ENCODE results near the gene SYT7.
A peak's percentile ranks its signal among the peaks of the same experiment; 100 is the strongest.

SYT7 gene

DNA sequence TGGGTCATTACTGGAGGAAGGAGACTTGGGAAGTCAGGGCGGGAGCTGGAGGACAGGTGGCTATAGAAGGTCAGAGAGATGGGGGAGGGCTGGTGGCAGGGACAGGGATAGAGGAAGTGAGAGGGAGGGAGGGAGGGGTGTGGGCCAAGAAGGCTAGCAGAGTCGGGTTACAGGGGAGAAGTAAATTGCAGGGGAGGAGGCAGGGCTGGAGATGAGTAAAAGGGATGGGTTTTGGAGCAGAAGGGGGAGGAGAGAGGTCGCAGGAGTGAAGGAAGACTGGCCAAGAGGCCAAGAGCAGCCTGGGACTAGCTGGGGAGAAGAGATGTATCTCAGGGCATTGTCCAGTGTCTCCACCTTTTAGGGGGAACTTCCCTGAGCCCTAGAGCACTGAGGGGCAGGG lies 39.3 kb downstream of the SYT7 start:
- TF ChIP-seq, protein P1, sequence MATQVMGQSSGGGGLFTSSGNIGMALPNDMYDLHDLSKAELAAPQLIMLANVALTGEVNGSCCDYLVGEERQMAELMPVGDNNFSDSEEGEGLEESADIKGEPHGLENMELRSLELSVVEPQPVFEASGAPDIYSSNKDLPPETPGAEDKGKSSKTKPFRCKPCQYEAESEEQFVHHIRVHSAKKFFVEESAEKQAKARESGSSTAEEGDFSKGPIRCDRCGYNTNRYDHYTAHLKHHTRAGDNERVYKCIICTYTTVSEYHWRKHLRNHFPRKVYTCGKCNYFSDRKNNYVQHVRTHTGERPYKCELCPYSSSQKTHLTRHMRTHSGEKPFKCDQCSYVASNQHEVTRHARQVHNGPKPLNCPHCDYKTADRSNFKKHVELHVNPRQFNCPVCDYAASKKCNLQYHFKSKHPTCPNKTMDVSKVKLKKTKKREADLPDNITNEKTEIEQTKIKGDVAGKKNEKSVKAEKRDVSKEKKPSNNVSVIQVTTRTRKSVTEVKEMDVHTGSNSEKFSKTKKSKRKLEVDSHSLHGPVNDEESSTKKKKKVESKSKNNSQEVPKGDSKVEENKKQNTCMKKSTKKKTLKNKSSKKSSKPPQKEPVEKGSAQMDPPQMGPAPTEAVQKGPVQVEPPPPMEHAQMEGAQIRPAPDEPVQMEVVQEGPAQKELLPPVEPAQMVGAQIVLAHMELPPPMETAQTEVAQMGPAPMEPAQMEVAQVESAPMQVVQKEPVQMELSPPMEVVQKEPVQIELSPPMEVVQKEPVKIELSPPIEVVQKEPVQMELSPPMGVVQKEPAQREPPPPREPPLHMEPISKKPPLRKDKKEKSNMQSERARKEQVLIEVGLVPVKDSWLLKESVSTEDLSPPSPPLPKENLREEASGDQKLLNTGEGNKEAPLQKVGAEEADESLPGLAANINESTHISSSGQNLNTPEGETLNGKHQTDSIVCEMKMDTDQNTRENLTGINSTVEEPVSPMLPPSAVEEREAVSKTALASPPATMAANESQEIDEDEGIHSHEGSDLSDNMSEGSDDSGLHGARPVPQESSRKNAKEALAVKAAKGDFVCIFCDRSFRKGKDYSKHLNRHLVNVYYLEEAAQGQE (IDR thresholded peaks at IDR 0.05; ENCODE audit: insufficient read depth in 1 of 2, low read depth in 2 of 2, low read length in 2 of 2) = 0 out of 4 replicates have a peak, but pooled peaks of 1 of the 2 experiments have one; percentile 30
- no peak for TF ChIP-seq SIN3A (IDR thresholded peaks at IDR 0.05; ENCODE audit: borderline replicate concordance, insufficient read depth, low read length)
- no peak for TF ChIP-seq FOXP2 (optimal IDR thresholded peaks at IDR 0.05; ENCODE audit: borderline replicate concordance, extremely low read depth, extremely low read length, insufficient read depth)
- TF ChIP-seq POLR2AphosphoS5 (IDR thresholded peaks at IDR 0.05; ENCODE audit: low read depth, low read length) = peak; percentile 30; the same call in 1 of the 2 replicates
- no peak for TF ChIP-seq TAF1 (IDR thresholded peaks at IDR 0.05; ENCODE audit: borderline replicate concordance, insufficient read depth, low read length)

DNA sequence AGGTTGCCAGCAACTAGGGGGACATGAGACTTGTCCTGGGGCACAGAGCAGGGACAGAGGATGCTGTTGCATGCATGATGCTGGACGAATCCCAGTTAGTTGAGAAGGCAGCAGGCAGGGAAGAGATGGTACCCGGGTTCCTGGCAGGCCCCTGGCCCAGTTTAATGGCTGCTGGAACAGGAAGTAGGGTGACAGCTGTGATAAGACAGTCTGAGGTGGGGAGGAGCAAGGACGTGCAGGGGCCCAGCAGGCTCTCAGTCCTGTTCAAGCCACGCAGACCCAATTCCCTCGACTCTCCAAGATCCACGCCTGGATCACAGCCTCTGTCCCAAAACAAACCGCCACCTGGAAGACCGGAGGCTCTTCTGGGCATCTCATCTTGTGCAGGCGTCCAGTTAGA lies 40.3 kb downstream of the SYT7 start:
- TF ChIP-seq SIN3A (IDR thresholded peaks at IDR 0.05; ENCODE audit: borderline replicate concordance, insufficient read depth, low read length) (no peak), TAF1 (IDR thresholded peaks at IDR 0.05; ENCODE audit: borderline replicate concordance, insufficient read depth, low read length) (no peak), POLR2AphosphoS5 (IDR thresholded peaks at IDR 0.05; ENCODE audit: low read depth, low read length) (no peak), FOXP2 (optimal IDR thresholded peaks at IDR 0.05; ENCODE audit: borderline replicate concordance, extremely low read depth, extremely low read length, insufficient read depth) (no peak)
- TF ChIP-seq, protein P1 (IDR thresholded peaks at IDR 0.05; ENCODE audit: insufficient read depth in 1 of 2, low read depth in 2 of 2, low read length in 2 of 2) = no peak

DNA sequence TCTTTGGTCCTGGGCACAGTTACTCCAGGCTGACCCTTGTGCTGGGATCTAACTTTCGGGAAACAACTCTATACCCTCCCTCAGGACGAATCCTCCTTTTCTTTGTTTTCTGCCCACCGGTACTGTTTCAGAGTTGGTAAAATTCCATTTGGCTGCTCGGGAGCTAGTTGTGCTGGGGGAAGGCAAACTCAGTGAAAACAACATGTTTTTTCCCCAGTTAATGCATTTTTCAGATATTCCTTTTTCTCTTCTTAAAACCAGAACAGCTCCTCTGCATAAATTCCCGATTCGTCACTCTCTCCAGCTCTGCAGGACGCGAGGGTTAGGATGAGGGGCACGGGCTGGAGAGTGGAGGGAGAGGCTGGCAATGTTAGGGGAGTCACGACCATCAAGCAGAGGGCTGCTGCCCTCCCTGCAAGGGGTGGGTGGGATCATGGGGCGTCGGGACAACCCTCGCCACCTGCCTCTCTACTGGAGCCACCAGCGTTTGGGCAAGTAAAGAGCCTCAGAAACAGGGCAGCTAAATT lies 41.0 kb downstream of the SYT7 start:
- TF ChIP-seq POLR2AphosphoS5 (IDR thresholded peaks at IDR 0.05; ENCODE audit: low read depth, low read length) (no peak), TAF1 (IDR thresholded peaks at IDR 0.05; ENCODE audit: borderline replicate concordance, insufficient read depth, low read length) (no peak), SIN3A (IDR thresholded peaks at IDR 0.05; ENCODE audit: borderline replicate concordance, insufficient read depth, low read length) (no peak), FOXP2 (optimal IDR thresholded peaks at IDR 0.05; ENCODE audit: borderline replicate concordance, extremely low read depth, extremely low read length, insufficient read depth) (no peak)
- TF ChIP-seq, protein P1 (IDR thresholded peaks at IDR 0.05; ENCODE audit: insufficient read depth in 1 of 2, low read depth in 2 of 2, low read length in 2 of 2) = no peak

DNA sequence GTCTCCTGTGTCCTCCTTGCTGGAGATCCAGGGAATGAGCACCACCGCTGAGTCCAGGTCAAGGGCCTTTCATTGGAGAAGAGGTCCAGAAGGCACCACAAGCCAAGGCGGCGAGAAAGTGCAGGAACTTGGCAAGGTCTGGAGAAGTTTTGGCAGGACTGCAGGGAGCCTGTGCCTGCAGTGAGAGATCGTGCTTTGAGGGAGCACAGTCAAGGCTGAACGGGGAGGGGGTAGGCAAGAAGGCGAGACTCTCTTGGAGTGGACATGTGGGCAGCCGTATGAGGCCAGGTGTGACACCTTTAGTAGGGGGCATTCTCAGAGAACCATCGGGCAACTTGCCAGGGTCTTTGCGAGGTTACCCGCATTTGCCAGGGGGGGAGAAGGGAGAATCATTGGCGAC lies 41.9 kb downstream of the SYT7 start:
- no peak for TF ChIP-seq TAF1 (IDR thresholded peaks at IDR 0.05; ENCODE audit: borderline replicate concordance, insufficient read depth, low read length)
- no peak for TF ChIP-seq FOXP2 (optimal IDR thresholded peaks at IDR 0.05; ENCODE audit: borderline replicate concordance, extremely low read depth, extremely low read length, insufficient read depth)
- TF ChIP-seq, protein P1 (IDR thresholded peaks at IDR 0.05; ENCODE audit: insufficient read depth in 1 of 2, low read depth in 2 of 2, low read length in 2 of 2) = no peak
- no peak for TF ChIP-seq POLR2AphosphoS5 (IDR thresholded peaks at IDR 0.05; ENCODE audit: low read depth, low read length)
- TF ChIP-seq SIN3A (IDR thresholded peaks at IDR 0.05; ENCODE audit: borderline replicate concordance, insufficient read depth, low read length) = no peak

DNA sequence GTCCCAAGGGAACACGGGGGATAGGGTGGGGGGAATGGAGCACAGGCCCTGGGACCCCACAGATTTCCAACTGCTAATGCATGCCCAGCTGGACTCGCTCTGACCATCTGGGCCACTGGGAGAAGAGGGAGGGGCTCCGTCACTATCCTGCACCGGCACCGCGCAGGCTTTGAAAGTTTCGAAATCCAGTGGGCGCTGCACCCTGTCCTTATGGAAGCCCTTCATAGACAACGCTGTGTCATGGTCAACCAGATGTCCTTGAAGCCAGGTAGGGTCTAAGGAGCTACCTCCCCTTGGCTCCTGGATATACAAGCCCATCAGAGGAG lies 42.3 kb downstream of the SYT7 start:
- TF ChIP-seq, protein P1 (IDR thresholded peaks at IDR 0.05; ENCODE audit: insufficient read depth in 1 of 2, low read depth in 2 of 2, low read length in 2 of 2) = no peak
- TF ChIP-seq FOXP2 (optimal IDR thresholded peaks at IDR 0.05; ENCODE audit: borderline replicate concordance, extremely low read depth, extremely low read length, insufficient read depth) = no peak
- no peak for TF ChIP-seq POLR2AphosphoS5 (IDR thresholded peaks at IDR 0.05; ENCODE audit: low read depth, low read length)
- TF ChIP-seq SIN3A (IDR thresholded peaks at IDR 0.05; ENCODE audit: borderline replicate concordance, insufficient read depth, low read length) = no peak

All from PFSK-1 (cell line).